A549 (cell line): ENCODE data around the gene TAGAP.
"Not testable (repeated sequence)": the region's sequence is repeated elsewhere in the genome, so short reads cannot be mapped to it uniquely, and the experiment has no call there.

Source experiments
- CTCF ChIP-seq: fragments of >200 bp; sonication (Bioruptor Twin); formaldehyde crosslinking; IDR thresholded peaks from 3 replicates; pipeline ENCODE4 v1.5.1; 2016
- EP300 ChIP-seq, 2 experiments: fragments of >200 bp; sonication (Bioruptor Twin); formaldehyde crosslinking; IDR thresholded peaks; 2 replicates in 1 of 2; 3 replicates in 1 of 2; pipeline ENCODE4 v1.6.1; 2016 to 2017
- JUN ChIP-seq, 2 experiments: fragments of >200 bp; sonication (Bioruptor Twin); formaldehyde crosslinking; IDR thresholded peaks; 2 replicates in 1 of 2; 3 replicates in 1 of 2; pipeline ENCODE4 v1.6.1; 2016 to 2017
- POLR2A ChIP-seq: IDR thresholded peaks from 2 replicates; pipeline ENCODE4 v1.6.1; 2012; ENCODE audit warnings: mild to moderate bottlenecking, low read length
- RAD21 ChIP-seq, 2 experiments: fragments of >200 bp in 1 of 2; sonication (Bioruptor Twin) in 1 of 2; formaldehyde crosslinking in 1 of 2; IDR thresholded peaks in 1 of 2; conservative IDR thresholded peaks in 1 of 2; 2 replicates in 1 of 2; 3 replicates in 1 of 2; pipeline ENCODE4 v1.6.1; 2012 to 2018; ENCODE audit warnings: inconsistent platforms in 1 of 2
- RFX5 ChIP-seq: fragments of 450-650 bp; IDR thresholded peaks from 2 replicates; pipeline ENCODE4 v1.7.1; 2014; ENCODE audit warnings: antibody characterized with exemption, mild to moderate bottlenecking, moderate library complexity

DNA sequence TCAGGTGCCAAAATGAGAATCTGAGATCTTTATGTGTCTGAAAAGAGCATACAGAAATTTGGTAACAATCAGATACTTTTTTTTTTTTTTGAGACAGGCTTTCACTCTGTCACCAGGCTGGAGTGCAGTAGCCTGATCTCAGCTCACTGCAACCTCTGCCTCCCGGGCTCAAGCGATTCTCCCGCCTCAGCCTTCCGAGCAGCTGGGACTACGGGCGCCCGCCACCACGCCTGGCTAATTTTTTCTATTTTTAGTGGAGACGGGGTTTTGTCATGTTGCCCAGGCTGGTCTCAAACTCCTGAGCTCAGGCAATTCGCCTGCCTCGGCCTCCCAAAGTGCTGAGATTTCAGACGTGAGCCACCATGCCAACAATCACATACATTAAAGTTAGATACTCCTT, 6.5 kb downstream of the TAGAP start:
- not testable (repeated sequence) for TF ChIP-seq EP300 (IDR thresholded peaks at IDR 0.05); RFX5; RAD21 (conservative IDR thresholded peaks at IDR 0.05 in 1 of 2, IDR thresholded peaks at IDR 0.05 in 1 of 2); JUN (IDR thresholded peaks at IDR 0.05); POLR2A; CTCF
